ENCODE measurements around the gene HSD11B1L. TPM values are rescaled to one million over a fixed set of nuclear protein-coding genes. Genes with fewer than 3 reads are reported as not detected.

HSD11B1L gene
- total RNA-seq, 1 experiment from 2014 or later, result 6.0 TPM

DNA sequence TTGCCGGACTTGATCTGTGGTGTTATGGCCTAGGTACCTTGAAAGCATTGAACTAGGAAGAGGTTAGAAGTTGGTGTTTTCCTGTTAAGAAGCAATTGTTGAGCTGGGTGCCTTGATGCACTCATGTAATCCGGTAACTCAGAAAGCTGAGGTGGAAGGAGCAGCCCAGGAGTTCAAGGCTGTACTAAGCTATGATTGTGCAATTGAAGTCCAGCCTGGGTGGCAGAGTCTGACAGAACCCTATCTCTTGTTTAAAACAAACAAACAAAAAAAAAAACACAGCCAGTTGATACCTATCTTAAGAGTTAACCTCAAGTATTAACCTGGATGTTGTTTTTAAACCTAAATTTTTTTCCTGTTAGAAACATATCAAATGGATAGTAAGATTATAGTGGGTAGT lies 38.6 kb upstream of the HSD11B1L start:
- no peaks in the 10 kb centered on the region for H3K4me1 ChIP-seq (ENCODE audit: control insufficient read depth in 1 of 2, insufficient read depth in 2 of 2, low read length in 2 of 2)
- intact Hi-C loops (cut with micrococcal nuclease), result no loop called here
- ATAC-seq (no peak), DNase-seq (ENCODE audit: low read depth, low spot score) (no peak)
- H3K9ac ChIP-seq (ENCODE audit: low read length), result no peak overlapping the region
- H3K79me2 ChIP-seq (ENCODE audit: insufficient read depth, low read length), result peaks cover 100% of the 10 kb centered on the region
- H3K27ac ChIP-seq (ENCODE audit: low read depth, low read length), result no peak overlapping the region
- BruUV-seq (replicated peaks), result no TSS peak
- H3K4me3 ChIP-seq (replicated peaks in 1 of 2; ENCODE audit: low read depth in 1 of 2, low read length in 2 of 2), result no peak overlapping the region
- ChIA-PET CTCF (no interaction called here), POLR2A (no interaction called here), RAD21 (ENCODE audit: low non-redundant PET in 1 of 2, low total read pairs in 2 of 2, uncharacterized antibody in 2 of 2, unreplicated experiment in 2 of 2) (no interaction called here)
- no peak for TF ChIP-seq FOSL1 (IDR thresholded peaks at IDR 0.05; ENCODE audit: low read depth)
- no peak for TF ChIP-seq YY1 (IDR thresholded peaks at IDR 0.05; ENCODE audit: extremely low read depth, insufficient replicate concordance, low read depth, low read length)
- H3K9me3 ChIP-seq (ENCODE audit: control insufficient read depth in 1 of 2, insufficient read depth in 1 of 2, low read depth in 1 of 2, low read length in 2 of 2), result no peaks in the 10 kb centered on the region
- no peak overlapping the region for H2AFZ ChIP-seq (ENCODE audit: low read depth, low read length, poor library complexity, severe bottlenecking)
- H3K36me3 ChIP-seq (ENCODE audit: control insufficient read depth in 1 of 2, insufficient read depth in 2 of 2, low read length in 2 of 2), result peaks cover 37 to 54% of the 10 kb centered on the region in 2 experiments; a peak in 3 of 4 replicates
- H3K4me2 ChIP-seq (ENCODE audit: low read length), result no peak overlapping the region
- H4K20me1 ChIP-seq (ENCODE audit: insufficient read depth), result peaks cover 33% of the 10 kb centered on the region; the same call in 1 of the 2 replicates
- H3K9me2 ChIP-seq (ENCODE audit: insufficient read depth), result no peaks in the 10 kb centered on the region
- no peaks in the 10 kb centered on the region for H3K27me3 ChIP-seq (ENCODE audit: insufficient read depth, low read length)

DNA sequence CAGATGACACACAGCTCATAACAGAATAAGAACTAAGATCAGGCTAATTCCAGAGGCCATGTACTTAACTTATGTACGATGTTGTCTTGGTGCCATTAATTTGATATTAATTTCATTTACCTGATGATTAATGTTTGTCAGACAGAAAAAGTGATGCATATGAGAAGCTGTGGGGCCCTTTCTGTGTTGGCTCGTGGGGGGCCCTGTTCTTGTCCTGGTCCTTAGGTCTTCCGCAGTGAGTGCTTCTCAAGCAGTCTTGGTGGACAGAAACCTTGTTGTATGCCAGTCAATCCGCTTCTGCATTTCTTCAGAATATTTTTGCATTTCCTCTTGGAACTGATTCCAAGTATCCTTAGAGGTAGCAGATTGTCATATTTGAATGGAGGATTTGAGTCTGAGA lies 37.8 kb upstream of the HSD11B1L start:
- no peak overlapping the region for H3K4me2 ChIP-seq (ENCODE audit: low read length)
- CTCF ChIA-PET, result no interaction called here
- no peak overlapping the region for H3K4me3 ChIP-seq (replicated peaks in 1 of 2; ENCODE audit: low read depth in 1 of 2, low read length in 2 of 2)
- peaks cover 100% of the 10 kb centered on the region for H3K79me2 ChIP-seq (ENCODE audit: insufficient read depth, low read length)
- RAD21 ChIA-PET (ENCODE audit: low non-redundant PET in 1 of 2, low total read pairs in 2 of 2, uncharacterized antibody in 2 of 2, unreplicated experiment in 2 of 2), result no interaction called here
- no peak overlapping the region for H3K27ac ChIP-seq (ENCODE audit: low read depth, low read length)
- H3K9ac ChIP-seq (ENCODE audit: low read length), result no peak overlapping the region
- H2AFZ ChIP-seq (ENCODE audit: low read depth, low read length, poor library complexity, severe bottlenecking), result no peak overlapping the region
- ATAC-seq, result no peak
- H4K20me1 ChIP-seq (ENCODE audit: insufficient read depth), result peaks cover 25% of the 10 kb centered on the region; the same call in 1 of the 2 replicates
- no peaks in the 10 kb centered on the region for H3K9me2 ChIP-seq (ENCODE audit: insufficient read depth)
- BruUV-seq (replicated peaks), result no TSS peak
- no peak for TF ChIP-seq ZNF274 (IDR thresholded peaks at IDR 0.05; ENCODE audit: low read depth, low read length)
- no peak for TF ChIP-seq SRF (IDR thresholded peaks at IDR 0.05; ENCODE audit: low read depth)
- no peak for TF ChIP-seq POLR2AphosphoS5 (IDR thresholded peaks at IDR 0.05; ENCODE audit: low read depth, low read length)
- no peak for TF ChIP-seq FOSL1 (IDR thresholded peaks at IDR 0.05; ENCODE audit: low read depth)
- TF ChIP-seq, protein P1, sequence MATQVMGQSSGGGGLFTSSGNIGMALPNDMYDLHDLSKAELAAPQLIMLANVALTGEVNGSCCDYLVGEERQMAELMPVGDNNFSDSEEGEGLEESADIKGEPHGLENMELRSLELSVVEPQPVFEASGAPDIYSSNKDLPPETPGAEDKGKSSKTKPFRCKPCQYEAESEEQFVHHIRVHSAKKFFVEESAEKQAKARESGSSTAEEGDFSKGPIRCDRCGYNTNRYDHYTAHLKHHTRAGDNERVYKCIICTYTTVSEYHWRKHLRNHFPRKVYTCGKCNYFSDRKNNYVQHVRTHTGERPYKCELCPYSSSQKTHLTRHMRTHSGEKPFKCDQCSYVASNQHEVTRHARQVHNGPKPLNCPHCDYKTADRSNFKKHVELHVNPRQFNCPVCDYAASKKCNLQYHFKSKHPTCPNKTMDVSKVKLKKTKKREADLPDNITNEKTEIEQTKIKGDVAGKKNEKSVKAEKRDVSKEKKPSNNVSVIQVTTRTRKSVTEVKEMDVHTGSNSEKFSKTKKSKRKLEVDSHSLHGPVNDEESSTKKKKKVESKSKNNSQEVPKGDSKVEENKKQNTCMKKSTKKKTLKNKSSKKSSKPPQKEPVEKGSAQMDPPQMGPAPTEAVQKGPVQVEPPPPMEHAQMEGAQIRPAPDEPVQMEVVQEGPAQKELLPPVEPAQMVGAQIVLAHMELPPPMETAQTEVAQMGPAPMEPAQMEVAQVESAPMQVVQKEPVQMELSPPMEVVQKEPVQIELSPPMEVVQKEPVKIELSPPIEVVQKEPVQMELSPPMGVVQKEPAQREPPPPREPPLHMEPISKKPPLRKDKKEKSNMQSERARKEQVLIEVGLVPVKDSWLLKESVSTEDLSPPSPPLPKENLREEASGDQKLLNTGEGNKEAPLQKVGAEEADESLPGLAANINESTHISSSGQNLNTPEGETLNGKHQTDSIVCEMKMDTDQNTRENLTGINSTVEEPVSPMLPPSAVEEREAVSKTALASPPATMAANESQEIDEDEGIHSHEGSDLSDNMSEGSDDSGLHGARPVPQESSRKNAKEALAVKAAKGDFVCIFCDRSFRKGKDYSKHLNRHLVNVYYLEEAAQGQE (IDR thresholded peaks at IDR 0.05; ENCODE audit: low read depth), result no peak
- H3K9me3 ChIP-seq (ENCODE audit: control insufficient read depth in 1 of 2, insufficient read depth in 1 of 2, low read depth in 1 of 2, low read length in 2 of 2), result no peaks in the 10 kb centered on the region
- no peak for DNase-seq (ENCODE audit: low read depth, low spot score)
- intact Hi-C loops (cut with micrococcal nuclease), result no loop called here
- no peaks in the 10 kb centered on the region for H3K4me1 ChIP-seq (ENCODE audit: control insufficient read depth in 1 of 2, insufficient read depth in 2 of 2, low read length in 2 of 2)
- POLR2A ChIA-PET, result no interaction called here
- peaks cover 46 to 62% of the 10 kb centered on the region in 2 experiments; a peak in 3 of 4 replicates for H3K36me3 ChIP-seq (ENCODE audit: control insufficient read depth in 1 of 2, insufficient read depth in 2 of 2, low read length in 2 of 2)
- H3K27me3 ChIP-seq (ENCODE audit: insufficient read depth, low read length), result no peaks in the 10 kb centered on the region
